DND-41 (cell line): ENCODE measurements around the gene SYNE1.

ENCODE experiments used
- CTCF ChIP-seq: IDR thresholded peaks from 2 replicates; pipeline ENCODE4 v1.5.1; 2012; ENCODE audit warnings: borderline replicate concordance, low read length, moderate library complexity, mild to moderate bottlenecking; ENCODE audit not compliant: poor library complexity, severe bottlenecking; ENCODE audit errors: extremely low read depth
- EZH2 ChIP-seq: IDR thresholded peaks from 3 replicates; pipeline ENCODE4 v1.6.1; 2012; ENCODE audit warnings: borderline replicate concordance, low read depth, mild to moderate bottlenecking, moderate library complexity, low read length, inconsistent platforms; ENCODE audit not compliant: severe bottlenecking

DNA sequence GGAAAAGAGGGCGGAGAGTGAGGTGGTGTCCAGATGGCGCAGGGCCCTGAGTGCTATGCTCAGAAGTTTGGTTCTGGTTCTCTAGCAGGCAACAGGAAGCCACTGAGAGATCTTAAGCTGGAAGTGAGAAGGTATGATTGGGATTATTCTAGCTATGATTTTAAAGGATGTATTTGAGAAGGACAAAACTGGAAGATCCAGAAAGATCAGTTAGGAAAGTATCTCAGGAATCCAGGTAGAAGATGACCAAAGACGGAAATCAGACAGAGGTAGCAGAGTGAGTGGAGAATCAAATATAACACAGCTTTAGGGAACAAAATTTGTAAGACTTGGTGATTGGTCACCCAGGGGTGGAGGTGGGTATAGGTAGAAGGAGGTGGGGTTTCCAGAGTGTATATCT lies 5.8 kb downstream of the SYNE1 start:
- TF ChIP-seq CTCF (no peak), EZH2 (no peak)
